ENCODE measurements around the gene KDM2A.

GRCh38 chr11:67265633-67266448 is 146.8 kb downstream of the KDM2A start:
- peak; percentile 69 to 87 (median 76) for TF ChIP-seq CTCF (IDR thresholded peaks at IDR 0.05)
- no peak for TF ChIP-seq POLR2A (IDR thresholded peaks at IDR 0.05; ENCODE audit: low read depth)
